Measurements from ENCODE around the gene TRIM33. TPM values are rescaled to one million over a fixed set of nuclear protein-coding genes. Genes with fewer than 3 reads are reported as not detected.

TRIM33 gene
- polyA plus RNA-seq, 1 donor from 2014 or later: 58.7 TPM

DNA sequence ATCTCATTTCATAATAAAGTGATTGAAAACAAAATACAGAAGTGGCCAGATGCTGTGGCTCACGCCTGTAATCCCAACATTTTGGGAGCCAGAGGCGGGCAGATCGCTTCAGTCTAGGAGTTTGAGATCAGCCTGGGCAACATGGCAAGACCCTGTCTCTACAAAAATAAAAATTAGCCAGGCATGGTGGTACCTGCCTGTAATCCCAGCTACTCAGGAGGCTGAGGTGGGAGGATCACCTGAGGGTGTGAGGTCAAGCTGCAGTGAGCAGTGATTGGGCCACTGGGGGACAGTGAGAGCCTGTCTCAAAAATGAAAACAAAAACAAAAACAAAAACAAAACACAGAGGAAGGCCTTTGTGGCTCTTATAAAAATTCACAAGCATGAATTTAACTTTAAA, 38.6 kb downstream of the TRIM33 start:
- no peak overlapping the region for H3K4me2 ChIP-seq (ENCODE audit: low read length)
- H3K9me3 ChIP-seq (ENCODE audit: low read length): no peaks in the 10 kb centered on the region
- no peak overlapping the region for H2AFZ ChIP-seq (ENCODE audit: low read depth, low read length)
- H3K36me3 ChIP-seq (ENCODE audit: insufficient read depth, low read length): no peaks in the 10 kb centered on the region
- TF ChIP-seq POLR2AphosphoS5 (IDR thresholded peaks at IDR 0.05) (no peak), TAF1 (IDR thresholded peaks at IDR 0.05; ENCODE audit: low read depth) (no peak), EP300 (conservative IDR thresholded peaks at IDR 0.05; ENCODE audit: poor library complexity, severe bottlenecking) (no peak), CTCF (IDR thresholded peaks at IDR 0.05; ENCODE audit: poor library complexity, severe bottlenecking) (no peak), RAD21 (conservative IDR thresholded peaks at IDR 0.05) (no peak), SMC3 (conservative IDR thresholded peaks at IDR 0.05; ENCODE audit: poor library complexity) (no peak), MXI1 (conservative IDR thresholded peaks at IDR 0.05; ENCODE audit: poor library complexity, severe bottlenecking) (no peak), REST (IDR thresholded peaks at IDR 0.05; ENCODE audit: borderline replicate concordance) (no peak), EZH2 (IDR thresholded peaks at IDR 0.05; ENCODE audit: borderline replicate concordance, insufficient read depth, low read length, poor library complexity, severe bottlenecking) (no peak)
- H3K9ac ChIP-seq (ENCODE audit: low read length): no peak overlapping the region
- H3K27me3 ChIP-seq (ENCODE audit: insufficient read depth, low read depth, low read length): no peaks in the 10 kb centered on the region
- no peak overlapping the region for H3K27ac ChIP-seq (ENCODE audit: low read length)
- H4K20me1 ChIP-seq (ENCODE audit: insufficient read depth): no peaks in the 10 kb centered on the region
- peaks cover 96% of the 10 kb centered on the region for H3K79me2 ChIP-seq (replicated peaks; ENCODE audit: insufficient read depth, low read length)
- H3K4me3 ChIP-seq (ENCODE audit: low read length): no peak overlapping the region
- H3F3A ChIP-seq (ENCODE audit: insufficient read depth, low read length, poor library complexity, severe bottlenecking): no peaks in the 10 kb centered on the region
- H3K9me2 ChIP-seq (ENCODE audit: insufficient read depth, low read length): no peaks in the 10 kb centered on the region

- Histone ChIP-seq H3K27ac (ENCODE audit: low read length) (no peak overlapping the region), H4K20me1 (ENCODE audit: insufficient read depth) (no peaks in the 10 kb centered on the region), H3K9me2 (ENCODE audit: insufficient read depth, low read length) (no peaks in the 10 kb centered on the region), H3K27me3 (ENCODE audit: insufficient read depth, low read depth, low read length) (no peaks in the 10 kb centered on the region), H3K79me2 (replicated peaks; ENCODE audit: insufficient read depth, low read length) (peaks cover 96% of the 10 kb centered on the region), H3K4me3 (ENCODE audit: low read length) (no peak overlapping the region), H3F3A (ENCODE audit: insufficient read depth, low read length, poor library complexity, severe bottlenecking) (no peaks in the 10 kb centered on the region), H3K36me3 (ENCODE audit: insufficient read depth, low read length) (no peaks in the 10 kb centered on the region), H3K4me2 (ENCODE audit: low read length) (no peak overlapping the region), H3K9me3 (ENCODE audit: low read length) (no peaks in the 10 kb centered on the region), H2AFZ (ENCODE audit: low read depth, low read length) (no peak overlapping the region), H3K9ac (ENCODE audit: low read length) (no peak overlapping the region)
- TF ChIP-seq TAF1 (IDR thresholded peaks at IDR 0.05; ENCODE audit: low read depth): no peak
- no peak for TF ChIP-seq SMC3 (conservative IDR thresholded peaks at IDR 0.05; ENCODE audit: poor library complexity)
- no peak for TF ChIP-seq POLR2AphosphoS5 (IDR thresholded peaks at IDR 0.05)
- no peak for TF ChIP-seq REST (IDR thresholded peaks at IDR 0.05; ENCODE audit: borderline replicate concordance)
- no peak for TF ChIP-seq EZH2 (IDR thresholded peaks at IDR 0.05; ENCODE audit: borderline replicate concordance, insufficient read depth, low read length, poor library complexity, severe bottlenecking)
- TF ChIP-seq EP300 (conservative IDR thresholded peaks at IDR 0.05; ENCODE audit: poor library complexity, severe bottlenecking): no peak
- TF ChIP-seq RAD21 (conservative IDR thresholded peaks at IDR 0.05): no peak
- TF ChIP-seq CTCF (IDR thresholded peaks at IDR 0.05; ENCODE audit: poor library complexity, severe bottlenecking): no peak
- TF ChIP-seq MXI1 (conservative IDR thresholded peaks at IDR 0.05; ENCODE audit: poor library complexity, severe bottlenecking): no peak
Observed at GRCh38 chr1:114470681-114471080, 40.3 kb downstream of the TRIM33 start.
